Hepatic stellate cell (primary cell): ENCODE measurements around the gene ITSN2.
"Not testable (repeated sequence)": the region's sequence is repeated elsewhere in the genome, so short reads cannot be mapped to it uniquely, and the experiment has no call there.

Experiments used
- DNase-seq: peaks from one replicate; pipeline ENCODE4 v3.0.0; 2011; ENCODE audit warnings: low spot score

ITSN2 gene

DNA sequence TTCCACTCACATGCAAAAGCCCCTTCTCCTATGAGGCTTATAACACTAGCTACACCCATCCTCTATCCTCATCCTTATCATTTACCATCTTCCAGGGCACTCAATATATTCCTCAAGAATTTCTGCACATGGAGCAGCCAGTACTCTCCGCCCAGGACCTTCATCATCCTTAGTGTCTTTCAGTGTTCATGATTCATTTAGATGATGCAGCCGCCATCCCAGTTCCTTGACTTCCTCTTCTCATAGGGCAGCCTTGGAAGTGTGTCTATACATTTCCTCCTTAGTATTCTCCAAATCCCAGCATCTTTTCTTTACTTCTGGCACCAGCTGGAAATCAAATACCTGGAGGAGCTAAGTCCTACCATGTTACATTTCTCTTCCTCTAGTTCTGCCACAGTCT, 3.0 kb upstream of the ITSN2 start:
- DNase-seq: no peak

- no peak for DNase-seq
These were observed 1.9 kb upstream of the ITSN2 start for GRCh38 chr2:24362253-24362652.

DNA sequence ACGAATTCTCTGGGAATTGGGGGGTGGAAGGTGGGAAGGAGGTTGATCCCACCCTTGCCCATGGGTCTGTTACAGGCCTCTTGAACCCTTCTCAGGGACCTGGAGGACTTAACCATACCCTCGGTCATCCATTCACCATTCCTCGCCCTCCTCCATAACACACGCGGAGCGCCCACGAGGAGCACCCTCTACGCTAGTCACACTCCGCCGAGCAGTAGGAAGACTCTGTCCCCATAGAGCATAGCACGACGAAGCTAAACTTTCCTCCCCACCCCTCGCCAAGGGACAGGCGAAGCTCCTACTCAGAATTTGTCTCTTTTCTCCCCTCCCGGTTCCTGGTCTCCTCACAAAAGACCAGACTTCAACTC, 611 bp upstream of the ITSN2 start:
- no peak for DNase-seq

DNA sequence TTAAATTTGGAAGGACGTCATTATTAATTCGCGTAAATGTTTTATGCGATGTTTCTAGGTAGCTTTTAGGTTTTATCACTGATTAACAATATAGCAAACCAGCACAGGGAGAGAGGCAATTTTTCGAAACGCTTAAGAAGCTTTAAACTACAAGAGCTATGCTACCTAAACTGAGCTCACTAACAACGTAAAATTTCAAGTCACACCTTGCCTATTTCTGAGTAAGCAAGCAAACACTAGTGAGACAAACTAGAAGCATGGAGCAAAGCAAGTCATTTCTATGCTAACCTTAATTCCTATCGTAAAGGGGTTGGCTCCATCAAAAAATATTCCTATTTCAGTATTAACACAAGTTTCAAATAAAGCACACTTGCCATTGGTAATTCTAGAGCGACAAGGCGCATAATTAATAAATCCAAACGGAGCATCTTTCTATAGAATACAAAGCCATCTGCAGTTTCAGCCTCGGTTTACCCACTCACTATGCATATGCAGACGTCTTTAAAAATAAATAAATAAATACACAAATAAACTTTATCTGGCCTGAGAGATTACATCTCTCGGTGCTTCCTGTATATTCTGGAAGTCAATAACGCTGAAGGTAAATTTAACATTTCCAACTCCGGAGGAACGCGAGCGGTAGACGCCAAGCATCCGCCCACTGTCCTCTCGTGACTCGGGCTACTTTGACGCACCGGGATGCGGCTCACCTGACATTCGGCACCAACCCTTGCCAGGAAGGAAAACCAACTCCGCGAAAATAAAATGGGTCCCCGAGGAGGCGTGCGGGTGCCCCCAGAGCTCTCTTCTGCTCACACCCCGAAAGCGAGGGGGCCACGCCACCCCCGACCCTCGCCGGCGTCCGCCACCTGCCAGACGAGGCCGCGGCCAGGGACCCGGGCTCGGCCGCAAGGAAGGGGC, 947 bp downstream of the ITSN2 start:
- DNase-seq: peak; percentile 18

DNA sequence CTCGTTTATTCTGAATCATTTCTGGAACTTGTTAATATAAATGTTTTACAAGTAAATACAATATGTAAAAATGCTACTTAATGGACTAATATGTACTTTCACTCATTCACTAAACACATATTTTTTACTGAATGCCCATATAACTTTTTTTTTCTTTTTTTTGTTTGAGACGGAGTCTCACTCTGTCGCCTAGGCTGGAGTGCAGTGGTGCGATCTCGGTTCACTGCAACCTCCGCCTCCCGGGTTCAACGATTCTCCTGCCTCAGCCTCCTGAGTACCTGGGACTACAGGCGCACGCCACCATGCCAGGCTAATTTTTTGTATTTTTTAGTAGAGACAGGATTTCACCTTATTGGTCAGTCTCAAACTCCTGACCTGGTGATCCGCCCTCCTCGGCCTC, 2.6 kb downstream of the ITSN2 start:
- not testable (repeated sequence) for DNase-seq

GRCh38 chr2:24357115-24357514, 3.2 kb downstream of the ITSN2 start:
- not testable (repeated sequence) for DNase-seq

DNA sequence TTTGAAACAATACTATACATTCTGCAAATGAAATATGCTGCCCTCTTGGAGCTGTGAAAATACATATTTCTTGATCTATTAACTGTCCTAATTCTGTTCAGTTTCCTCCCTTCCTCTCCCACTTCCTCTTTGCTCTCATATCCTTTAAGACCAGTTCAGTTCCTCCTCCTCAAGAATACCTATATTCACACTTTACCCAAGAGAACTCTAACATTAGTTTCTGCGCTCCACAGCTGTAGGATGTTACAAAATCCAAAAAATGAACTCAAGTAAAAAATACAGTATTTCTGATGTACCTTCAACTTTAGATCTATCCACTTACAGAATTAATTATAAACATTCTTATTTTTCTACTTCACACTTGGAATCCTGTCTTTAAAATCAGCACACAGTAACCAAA, 5.4 kb downstream of the ITSN2 start:
- DNase-seq: no peak

GRCh38 chr2:24354395-24354794, 5.9 kb downstream of the ITSN2 start:
- no peak for DNase-seq

GRCh38 chr2:24353973-24354372, 6.4 kb downstream of the ITSN2 start:
- no peak for DNase-seq

DNA sequence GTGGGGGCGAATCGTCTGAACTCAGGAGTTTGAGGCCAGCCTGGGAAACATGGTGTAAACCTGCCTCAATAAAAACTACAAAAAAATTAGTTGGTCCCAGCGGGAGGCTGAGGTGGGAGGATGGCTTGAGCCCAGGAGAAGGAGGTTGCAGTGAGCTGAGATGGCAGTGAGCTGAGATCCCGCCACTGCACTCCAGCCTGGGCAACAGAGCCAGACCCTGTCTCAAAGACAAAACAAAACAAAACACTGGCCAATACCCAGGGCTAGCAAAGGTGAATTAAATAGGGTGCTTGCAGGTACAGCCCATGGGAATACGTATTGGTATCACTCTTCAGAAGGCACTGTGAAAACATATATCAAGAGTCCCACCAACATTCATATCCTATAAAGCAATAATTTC, 7.0 kb downstream of the ITSN2 start:
- no peak for DNase-seq

DNA sequence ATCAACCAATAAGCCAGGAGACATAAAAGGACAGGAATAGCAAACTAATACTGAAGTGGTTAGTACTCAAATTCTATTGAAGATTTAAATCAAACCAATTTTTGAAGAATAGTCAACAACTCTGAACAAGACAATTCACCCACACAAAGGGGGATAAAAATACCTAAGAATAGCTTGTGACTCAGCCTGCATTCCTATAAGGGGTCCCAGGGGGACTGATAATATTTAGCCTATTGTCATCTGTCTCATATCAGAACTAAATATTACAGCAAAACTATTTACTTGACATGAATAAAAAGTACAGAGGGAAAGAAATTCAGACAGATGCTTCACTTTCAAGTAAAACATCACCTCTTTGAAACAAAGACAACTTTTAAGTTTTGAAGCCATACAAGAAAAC, 7.7 kb downstream of the ITSN2 start:
- no peak for DNase-seq

GRCh38 chr2:24351981-24352380, 8.4 kb downstream of the ITSN2 start:
- DNase-seq: no peak

DNA sequence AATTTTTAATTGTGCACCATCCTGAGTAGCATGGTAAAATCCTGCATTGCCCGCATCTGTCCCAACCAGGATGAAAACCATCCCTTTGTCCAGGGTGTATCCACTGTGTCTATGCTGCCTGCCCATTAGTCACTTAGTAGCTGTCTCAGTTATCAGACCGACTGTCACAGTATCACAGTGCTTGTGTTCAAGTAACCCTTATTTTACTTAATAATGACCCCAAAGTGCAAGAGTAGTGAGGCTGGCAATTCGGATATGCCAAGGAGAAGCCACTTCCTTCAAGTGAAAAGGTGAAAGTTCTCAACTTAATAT, 8.8 kb downstream of the ITSN2 start:
- no peak for DNase-seq

- no peak for DNase-seq
These were observed 9.3 kb downstream of the ITSN2 start for GRCh38 chr2:24350826-24351626.

- DNase-seq: no peak
These were observed 11.2 kb downstream of the ITSN2 start for GRCh38 chr2:24349097-24349496.

- DNase-seq: no peak
These were observed 14.4 kb downstream of the ITSN2 start for GRCh38 chr2:24345937-24346336.

DNA sequence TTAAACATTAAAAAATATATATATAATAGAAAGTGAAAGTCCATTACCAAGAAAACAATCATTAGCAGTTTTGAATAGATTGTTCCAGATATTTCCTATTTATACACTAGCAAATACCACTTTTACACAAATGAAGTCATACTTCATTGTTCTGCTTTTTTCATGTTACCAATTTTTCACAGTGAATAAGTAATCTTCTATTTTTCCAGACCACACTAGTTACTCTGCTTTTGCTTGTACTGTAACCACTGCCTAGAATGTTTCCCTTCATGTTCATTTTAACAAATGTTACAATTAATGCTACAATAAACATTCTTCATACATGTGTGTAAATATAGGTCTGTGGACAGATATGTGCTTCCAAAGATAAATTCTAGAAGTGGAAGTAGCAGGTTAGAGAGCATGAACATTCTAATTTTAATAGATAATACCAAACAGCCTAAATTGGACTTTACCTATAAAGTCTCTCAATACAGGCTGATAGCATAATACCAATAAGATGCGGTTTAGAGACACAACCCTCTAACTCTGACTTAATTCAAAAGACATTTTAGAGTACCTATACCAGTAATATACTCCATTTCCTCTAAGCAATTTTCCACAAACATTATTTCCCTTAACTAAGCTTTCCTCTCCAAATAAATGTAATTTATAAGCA, 17.0 kb downstream of the ITSN2 start:
- DNase-seq: no peak

DNA sequence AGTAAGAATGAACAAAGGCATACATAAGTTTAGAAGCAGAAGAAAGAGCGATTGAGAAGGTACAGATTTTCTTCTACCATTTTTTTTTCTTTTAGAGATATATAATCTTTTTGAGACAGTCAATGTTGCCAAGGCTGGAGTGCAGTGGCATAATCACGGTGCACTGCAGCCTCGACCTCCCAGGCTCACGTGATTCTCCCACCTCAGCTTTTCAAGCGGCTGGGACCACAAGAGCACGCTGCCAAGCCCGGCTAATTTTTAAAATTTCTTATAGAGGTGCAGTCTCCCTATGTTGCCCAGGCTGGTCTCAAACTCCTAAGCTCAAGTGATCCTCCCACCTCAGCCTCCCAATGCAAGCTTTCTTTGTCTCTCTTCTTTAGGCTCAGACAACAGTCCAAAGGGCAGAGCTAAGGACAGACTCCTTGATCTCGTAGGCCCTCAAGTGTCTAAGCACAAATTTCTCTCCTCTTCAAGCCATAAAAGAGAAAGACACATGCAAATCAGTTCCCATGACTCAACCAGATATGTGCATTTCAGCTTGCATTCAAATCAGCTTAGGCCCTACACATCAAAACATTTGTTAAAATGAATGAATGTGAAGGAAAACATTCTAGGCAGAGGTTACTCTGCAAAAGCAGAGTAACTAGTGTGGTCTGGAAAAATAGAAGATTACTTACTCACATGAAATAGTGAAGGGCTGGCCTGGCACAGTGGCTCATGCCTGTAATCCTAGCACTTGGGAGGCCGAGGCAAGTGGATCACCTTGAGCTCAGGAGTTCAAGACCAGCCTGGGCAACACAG, 18.0 kb downstream of the ITSN2 start:
- DNase-seq: no peak

- no peak for DNase-seq
These were observed 20.5 kb downstream of the ITSN2 start for GRCh38 chr2:24339856-24340262.

DNA sequence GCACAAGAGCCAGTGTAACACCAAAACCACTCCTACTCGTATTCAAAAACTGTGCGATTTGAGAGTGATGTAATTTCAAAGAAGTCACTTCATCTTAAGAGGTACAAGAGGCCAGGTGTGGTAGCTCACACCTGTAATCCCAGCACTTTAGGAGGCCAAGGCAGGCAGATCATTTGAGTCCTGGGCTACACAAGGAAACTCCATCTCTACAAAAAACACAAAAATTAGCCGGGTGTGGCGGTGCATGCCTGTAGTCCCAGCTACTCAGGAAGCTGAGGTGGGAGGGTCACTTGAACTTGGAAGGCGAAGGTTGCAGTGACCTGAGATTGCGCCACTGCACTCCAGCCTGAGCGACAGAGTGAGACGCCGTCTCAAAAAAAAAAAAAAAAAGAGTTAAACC, 21.2 kb downstream of the ITSN2 start:
- DNase-seq: not testable (repeated sequence)

- no peak for DNase-seq
These were observed 22.4 kb downstream of the ITSN2 start for GRCh38 chr2:24337890-24338289.

DNA sequence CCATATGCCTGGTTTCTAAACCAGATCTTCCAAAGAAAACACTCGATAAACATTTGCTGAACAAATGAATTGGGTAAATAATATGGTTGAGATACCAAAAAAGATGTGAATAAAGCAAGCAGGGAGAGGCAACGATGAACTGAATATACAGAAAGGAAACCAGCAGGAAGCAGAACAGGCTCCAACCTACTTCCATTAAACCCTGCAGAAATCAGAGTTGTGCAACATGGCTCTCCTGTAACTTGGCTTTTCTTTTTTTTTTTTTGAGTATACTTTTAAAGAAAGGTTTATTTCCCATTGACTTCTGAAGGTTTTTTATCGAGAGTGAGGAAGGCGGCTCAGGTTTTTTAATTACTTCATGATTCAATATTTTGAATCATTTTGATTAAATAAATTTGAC, 23.5 kb downstream of the ITSN2 start:
- DNase-seq: no peak
